ENCODE results near the gene RNF223.

DNA sequence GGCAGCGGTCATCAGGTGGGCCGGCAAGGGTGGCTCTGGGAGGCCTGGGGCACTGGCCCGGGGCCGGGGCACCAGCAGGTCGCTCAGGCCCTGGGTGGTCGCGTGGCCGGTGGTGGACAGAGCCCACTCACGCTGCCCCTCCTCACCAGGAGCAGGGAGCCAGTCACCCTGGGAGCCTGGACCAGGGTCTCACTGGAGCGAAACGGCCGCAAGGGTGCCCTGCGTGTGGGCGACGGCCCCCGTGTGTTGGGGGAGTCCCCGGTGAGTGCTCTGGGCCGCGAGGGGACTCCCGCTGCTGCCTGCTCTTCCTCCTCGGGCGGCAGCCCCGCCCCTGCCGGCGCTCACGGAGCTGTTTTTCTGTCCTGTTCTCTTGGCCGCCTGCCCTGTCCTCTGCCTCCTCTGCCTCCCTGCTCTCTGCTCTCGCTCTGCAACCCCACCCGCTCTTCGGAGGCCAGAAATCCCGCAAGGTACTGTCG lies 23.5 kb downstream of the RNF223 start:
- TF ChIP-seq, protein P1, sequence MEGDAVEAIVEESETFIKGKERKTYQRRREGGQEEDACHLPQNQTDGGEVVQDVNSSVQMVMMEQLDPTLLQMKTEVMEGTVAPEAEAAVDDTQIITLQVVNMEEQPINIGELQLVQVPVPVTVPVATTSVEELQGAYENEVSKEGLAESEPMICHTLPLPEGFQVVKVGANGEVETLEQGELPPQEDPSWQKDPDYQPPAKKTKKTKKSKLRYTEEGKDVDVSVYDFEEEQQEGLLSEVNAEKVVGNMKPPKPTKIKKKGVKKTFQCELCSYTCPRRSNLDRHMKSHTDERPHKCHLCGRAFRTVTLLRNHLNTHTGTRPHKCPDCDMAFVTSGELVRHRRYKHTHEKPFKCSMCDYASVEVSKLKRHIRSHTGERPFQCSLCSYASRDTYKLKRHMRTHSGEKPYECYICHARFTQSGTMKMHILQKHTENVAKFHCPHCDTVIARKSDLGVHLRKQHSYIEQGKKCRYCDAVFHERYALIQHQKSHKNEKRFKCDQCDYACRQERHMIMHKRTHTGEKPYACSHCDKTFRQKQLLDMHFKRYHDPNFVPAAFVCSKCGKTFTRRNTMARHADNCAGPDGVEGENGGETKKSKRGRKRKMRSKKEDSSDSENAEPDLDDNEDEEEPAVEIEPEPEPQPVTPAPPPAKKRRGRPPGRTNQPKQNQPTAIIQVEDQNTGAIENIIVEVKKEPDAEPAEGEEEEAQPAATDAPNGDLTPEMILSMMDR (IDR thresholded peaks at IDR 0.05): no peak
- no peak for TF ChIP-seq POLR2A (IDR thresholded peaks at IDR 0.05)
